GM20431 (cell line): ENCODE measurements around the gene HSPA1B.
"Not testable (repeated sequence)": the region's sequence is repeated elsewhere in the genome, so short reads cannot be mapped to it uniquely, and the experiment has no call there.

ENCODE experiments used
- in situ Hi-C: fragments of 300-500 bp; cut with MseI, MboI; formaldehyde crosslinking; loops from one replicate; pipeline ENCODE4 v1.15.0; 2020; ENCODE audit warnings: low sequenced_read_pairs; ENCODE audit not compliant: unreplicated experiment

The HSPA1B gene

GRCh38 chr6:31823592-31824196 lies 3.8 kb upstream of the HSPA1B start:
- in situ Hi-C loops = not testable (repeated sequence)

GRCh38 chr6:31825553-31825952 lies 2.0 kb upstream of the HSPA1B start:
- in situ Hi-C loops = no loop called here

GRCh38 chr6:31826793-31827285 lies 699 bp upstream of the HSPA1B start:
- in situ Hi-C loops = no loop called here

GRCh38 chr6:31829633-31830283 lies 2.2 kb downstream of the HSPA1B start:
- in situ Hi-C loops = no loop called here

- in situ Hi-C loops = no loop called here
Observed at GRCh38 chr6:31830886-31831335, 3.4 kb downstream of the HSPA1B start.

- in situ Hi-C loops = no loop called here
Observed at GRCh38 chr6:31831350-31832215, 4.0 kb downstream of the HSPA1B start.

- in situ Hi-C loops = no loop called here
Observed at GRCh38 chr6:31834367-31835250, 7.1 kb downstream of the HSPA1B start.

GRCh38 chr6:31836047-31836473 lies 8.5 kb downstream of the HSPA1B start:
- in situ Hi-C loops = no loop called here

GRCh38 chr6:31836474-31837368 lies 9.2 kb downstream of the HSPA1B start:
- in situ Hi-C loops = no loop called here

GRCh38 chr6:31837369-31838113 lies 10.0 kb downstream of the HSPA1B start:
- in situ Hi-C loops = no loop called here

- in situ Hi-C loops = not testable (repeated sequence)
Observed at GRCh38 chr6:31838114-31838553, 10.6 kb downstream of the HSPA1B start.

GRCh38 chr6:31838968-31839367 lies 11.4 kb downstream of the HSPA1B start:
- in situ Hi-C loops = no loop called here

GRCh38 chr6:31839779-31840126 lies 12.2 kb downstream of the HSPA1B start:
- in situ Hi-C loops = not testable (repeated sequence)

GRCh38 chr6:31842053-31842452 lies 14.5 kb downstream of the HSPA1B start:
- in situ Hi-C loops = no loop called here

- in situ Hi-C loops = no loop called here
Observed at GRCh38 chr6:31844507-31844906, 17.0 kb downstream of the HSPA1B start.

- in situ Hi-C loops = no loop called here
Observed at GRCh38 chr6:31847276-31847978, 19.9 kb downstream of the HSPA1B start.

- in situ Hi-C loops = no loop called here
Observed at GRCh38 chr6:31850765-31851484, 23.4 kb downstream of the HSPA1B start.
